KOPT-K1 (cell line): ENCODE results near the gene EID3.
"Not testable (repeated sequence)": the region's sequence is repeated elsewhere in the genome, so short reads cannot be mapped to it uniquely, and the experiment has no call there.

Experiments
- H3K27ac ChIP-seq: fragments of 200-600 bp; sonication (generic); 2 replicates; pipeline ENCODE4 v1.5.1; 2016; ENCODE audit warnings: antibody characterized with exemption, mild to moderate bottlenecking, low read depth, low read length; ENCODE audit not compliant: poor library complexity, severe bottlenecking
- H3K36me3 ChIP-seq: fragments of 200-600 bp; sonication (generic); 2 replicates; pipeline ENCODE4 v1.5.1; 2017; ENCODE audit warnings: antibody characterized with exemption, mild to moderate bottlenecking, low read length, moderate library complexity; ENCODE audit not compliant: insufficient read depth
- H3K9me3 ChIP-seq: fragments of 200-600 bp; sonication (generic); 2 replicates; pipeline ENCODE4 v1.5.1; 2017; ENCODE audit warnings: antibody characterized with exemption, low read length, mild to moderate bottlenecking; ENCODE audit not compliant: insufficient read depth, poor library complexity, severe bottlenecking

Gene EID3

GRCh38 chr12:104281636-104282035 lies 21.9 kb upstream of the EID3 start:
- H3K36me3 ChIP-seq = no peaks in the 10 kb centered on the region
- H3K27ac ChIP-seq = no peak overlapping the region
- H3K9me3 ChIP-seq = no peaks in the 10 kb centered on the region

GRCh38 chr12:104282109-104282508 lies 21.4 kb upstream of the EID3 start:
- no peaks in the 10 kb centered on the region for H3K36me3 ChIP-seq
- no peak overlapping the region for H3K27ac ChIP-seq
- H3K9me3 ChIP-seq = no peaks in the 10 kb centered on the region

GRCh38 chr12:104285740-104286515 lies 17.6 kb upstream of the EID3 start:
- Histone ChIP-seq H3K9me3 (no peaks in the 10 kb centered on the region), H3K27ac (peak overlapping the region; percentile 89)

GRCh38 chr12:104286516-104287482 lies 16.7 kb upstream of the EID3 start:
- Histone ChIP-seq H3K27ac (peak overlapping the region; percentile 89), H3K9me3 (no peaks in the 10 kb centered on the region)

More at GRCh38 chr12:104285740-104286515, 17.6 kb upstream of the EID3 start:
- peaks cover 10% of the 10 kb centered on the region; the same call in 1 of the 2 replicates for H3K36me3 ChIP-seq

GRCh38 chr12:104288635-104289274 lies 14.8 kb upstream of the EID3 start:
- Histone ChIP-seq H3K36me3 (peaks cover 36% of the 10 kb centered on the region), H3K9me3 (no peaks in the 10 kb centered on the region), H3K27ac (peak overlapping the region; percentile 89)

More at GRCh38 chr12:104286516-104287482, 16.7 kb upstream of the EID3 start:
- H3K36me3 ChIP-seq = peaks cover 17% of the 10 kb centered on the region

GRCh38 chr12:104290320-104290719 lies 13.2 kb upstream of the EID3 start:
- H3K36me3 ChIP-seq = peaks cover 52% of the 10 kb centered on the region
- no peak overlapping the region for H3K27ac ChIP-seq
- no peaks in the 10 kb centered on the region for H3K9me3 ChIP-seq

- H3K36me3 ChIP-seq = peaks cover 57% of the 10 kb centered on the region
- H3K27ac ChIP-seq = no peak overlapping the region
- no peaks in the 10 kb centered on the region for H3K9me3 ChIP-seq
Measured at GRCh38 chr12:104290855-104291254, 12.7 kb upstream of the EID3 start.

GRCh38 chr12:104291867-104292524 lies 11.5 kb upstream of the EID3 start:
- no peak overlapping the region for H3K27ac ChIP-seq
- H3K36me3 ChIP-seq = peaks cover 68% of the 10 kb centered on the region
- no peaks in the 10 kb centered on the region for H3K9me3 ChIP-seq

- Histone ChIP-seq H3K36me3 (peaks cover 77% of the 10 kb centered on the region), H3K9me3 (no peaks in the 10 kb centered on the region), H3K27ac (no peak overlapping the region)
Measured at GRCh38 chr12:104292872-104293794, 10.4 kb upstream of the EID3 start.

- H3K36me3 ChIP-seq = peaks cover 89% of the 10 kb centered on the region
- H3K9me3 ChIP-seq, H3K27ac ChIP-seq: not testable (repeated sequence)
Measured at GRCh38 chr12:104294158-104294859, 9.2 kb upstream of the EID3 start.

- Histone ChIP-seq H3K9me3 (no peaks in the 10 kb centered on the region), H3K27ac (no peak overlapping the region), H3K36me3 (peaks cover 93% of the 10 kb centered on the region)
Measured at GRCh38 chr12:104294927-104295668, 8.4 kb upstream of the EID3 start.

- Histone ChIP-seq H3K36me3 (peaks cover 95% of the 10 kb centered on the region), H3K27ac (no peak overlapping the region), H3K9me3 (no peaks in the 10 kb centered on the region)
Measured at GRCh38 chr12:104295954-104296353, 7.6 kb upstream of the EID3 start.

GRCh38 chr12:104296718-104297117 lies 6.8 kb upstream of the EID3 start:
- Histone ChIP-seq H3K27ac (no peak overlapping the region), H3K36me3 (peaks cover 97% of the 10 kb centered on the region), H3K9me3 (no peaks in the 10 kb centered on the region)
